Ishikawa (cell line): ENCODE data around the gene UHRF1.

Source experiments
- CEBPB ChIP-seq: IDR thresholded peaks from 2 replicates; pipeline ENCODE4 v1.6.1; 2012
- REST ChIP-seq: IDR thresholded peaks from 2 replicates; pipeline ENCODE4 v1.6.1; 2012; ENCODE audit warnings: low read depth, mild to moderate bottlenecking
- YY1 ChIP-seq: IDR thresholded peaks from 2 replicates; pipeline ENCODE4 v1.6.1; 2012; ENCODE audit warnings: low read depth

GRCh38 chr19:4984438-4984990, 75.2 kb downstream of the UHRF1 start:
- TF ChIP-seq REST (no peak), YY1 (no peak), CEBPB (no peak)
